ENCODE measurements around the gene GLCE. TPM values are rescaled to one million over a fixed set of nuclear protein-coding genes. Genes with fewer than 3 reads are reported as not detected.

Gene GLCE
- total and polyA plus RNA-seq, 10 of the 15 experiments (the other 5 are each of a cell fraction or from before 2014, with no cell fraction given) = 2.1 to 11.9 (median 2.9) TPM

- no peaks in the 10 kb centered on the region for H3K9me3 ChIP-seq (replicated peaks; ENCODE audit: control insufficient read depth, insufficient read depth, low read length)
- intact Hi-C loops (cut with micrococcal nuclease; ENCODE audit: unreplicated experiment) (no loop called here), in situ Hi-C loops (cut with MboI) (no loop called here)
- DNase-seq (ENCODE audit: low read depth, low spot score) (no peak), FAIRE-seq (no peak), ATAC-seq (no peak)
- H2AFZ ChIP-seq (ENCODE audit: control insufficient read depth, low read depth, low read length) = no peak overlapping the region
- no peak overlapping the region for H3K27ac ChIP-seq (ENCODE audit: control insufficient read depth, insufficient read depth)
- H3K79me2 ChIP-seq (ENCODE audit: control insufficient read depth, insufficient read depth, low read length) = no peaks in the 10 kb centered on the region
- no peak overlapping the region for H3K4me2 ChIP-seq (ENCODE audit: control insufficient read depth, insufficient read depth)
- H3K36me3 ChIP-seq (ENCODE audit: control insufficient read depth in 2 of 2, insufficient read depth in 2 of 2, low read length in 1 of 2) = no peaks in the 10 kb centered on the region
- SMC1A ChIA-PET (ENCODE audit: uncharacterized antibody, unreplicated experiment) = interaction anchor here (0.8 to 1.4 kb wide), 2 partner anchors 10 to 293 kb away, joined by 3 read pairs; no protein-coding TSS in a partner anchor
- POLR2A ChIA-PET = no interaction called here
- H3K9ac ChIP-seq (ENCODE audit: control insufficient read depth, insufficient read depth, low read length) = no peak overlapping the region
- H3K4me1 ChIP-seq (ENCODE audit: control insufficient read depth, insufficient read depth, low read length) = no peaks in the 10 kb centered on the region
- no peaks in the 10 kb centered on the region for H4K20me1 ChIP-seq (ENCODE audit: control insufficient read depth, insufficient read depth)
- no peak overlapping the region for H3K4me3 ChIP-seq
- WGBS (ENCODE audit: insufficient coverage, insufficient replicate concordance, low lambda C conversion rate, missing lambda C conversion rate) = 60% methylated on average over 7 of the region's 7 CpGs
- H3K27me3 ChIP-seq (replicated peaks in 1 of 2; ENCODE audit: control insufficient read depth in 2 of 2, insufficient read depth in 2 of 2, low read length in 1 of 2) = peaks cover 0 to 2% of the 10 kb centered on the region in 2 experiments; a peak in 2 of 4 replicates
- no TSS peak for BruUV-seq (replicated peaks)
- CTCF ChIA-PET = no interaction called here
- RAD21 ChIA-PET (ENCODE audit: unreplicated experiment) = no interaction called here
- TF ChIP-seq BACH1 (IDR thresholded peaks at IDR 0.05; ENCODE audit: borderline replicate concordance) (no peak), ZNF274 (IDR thresholded peaks at IDR 0.05; ENCODE audit: insufficient read depth, insufficient read length) (no peak), EZH2 (IDR thresholded peaks at IDR 0.05; ENCODE audit: borderline replicate concordance, control insufficient read depth, low read depth, low read length) (no peak), BRCA1 (IDR thresholded peaks at IDR 0.05; ENCODE audit: low read depth, low read length) (no peak), POLR2AphosphoS2 (IDR thresholded peaks at IDR 0.05; ENCODE audit: low read depth, low read length) (no peak), SRF (IDR thresholded peaks at IDR 0.05; ENCODE audit: low read depth in 2 of 2, low read length in 2 of 2) (no peak), RFX5 (IDR thresholded peaks at IDR 0.05; ENCODE audit: low read depth, low read length) (no peak), SMC3 (IDR thresholded peaks at IDR 0.05; ENCODE audit: borderline replicate concordance, low read length) (no peak), LARP7 (IDR thresholded peaks at IDR 0.05) (no peak), IRF4 (IDR thresholded peaks at IDR 0.05; ENCODE audit: low read depth, low read length) (no peak), KAT2A (conservative IDR thresholded peaks at IDR 0.05; ENCODE audit: control insufficient read depth, low read depth, low read length) (no peak), PAX5 (IDR thresholded peaks at IDR 0.05; ENCODE audit: borderline replicate concordance, low read depth, low read length) (no peak), TCF3 (IDR thresholded peaks at IDR 0.05; ENCODE audit: borderline replicate concordance, insufficient read depth, low read depth, low read length) (no peak), IRF5 (IDR thresholded peaks at IDR 0.05; ENCODE audit: borderline replicate concordance) (no peak), NFXL1 (IDR thresholded peaks at IDR 0.05; ENCODE audit: borderline replicate concordance) (no peak), SMAD1 (IDR thresholded peaks at IDR 0.05; ENCODE audit: low read depth, partially characterized antibody) (no peak)
- TF ChIP-seq, protein P1, sequence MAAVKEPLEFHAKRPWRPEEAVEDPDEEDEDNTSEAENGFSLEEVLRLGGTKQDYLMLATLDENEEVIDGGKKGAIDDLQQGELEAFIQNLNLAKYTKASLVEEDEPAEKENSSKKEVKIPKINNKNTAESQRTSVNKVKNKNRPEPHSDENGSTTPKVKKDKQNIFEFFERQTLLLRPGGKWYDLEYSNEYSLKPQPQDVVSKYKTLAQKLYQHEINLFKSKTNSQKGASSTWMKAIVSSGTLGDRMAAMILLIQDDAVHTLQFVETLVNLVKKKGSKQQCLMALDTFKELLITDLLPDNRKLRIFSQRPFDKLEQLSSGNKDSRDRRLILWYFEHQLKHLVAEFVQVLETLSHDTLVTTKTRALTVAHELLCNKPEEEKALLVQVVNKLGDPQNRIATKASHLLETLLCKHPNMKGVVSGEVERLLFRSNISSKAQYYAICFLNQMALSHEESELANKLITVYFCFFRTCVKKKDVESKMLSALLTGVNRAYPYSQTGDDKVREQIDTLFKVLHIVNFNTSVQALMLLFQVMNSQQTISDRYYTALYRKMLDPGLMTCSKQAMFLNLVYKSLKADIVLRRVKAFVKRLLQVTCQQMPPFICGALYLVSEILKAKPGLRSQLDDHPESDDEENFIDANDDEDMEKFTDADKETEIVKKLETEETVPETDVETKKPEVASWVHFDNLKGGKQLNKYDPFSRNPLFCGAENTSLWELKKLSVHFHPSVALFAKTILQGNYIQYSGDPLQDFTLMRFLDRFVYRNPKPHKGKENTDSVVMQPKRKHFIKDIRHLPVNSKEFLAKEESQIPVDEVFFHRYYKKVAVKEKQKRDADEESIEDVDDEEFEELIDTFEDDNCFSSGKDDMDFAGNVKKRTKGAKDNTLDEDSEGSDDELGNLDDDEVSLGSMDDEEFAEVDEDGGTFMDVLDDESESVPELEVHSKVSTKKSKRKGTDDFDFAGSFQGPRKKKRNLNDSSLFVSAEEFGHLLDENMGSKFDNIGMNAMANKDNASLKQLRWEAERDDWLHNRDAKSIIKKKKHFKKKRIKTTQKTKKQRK (IDR thresholded peaks at IDR 0.05; ENCODE audit: low read depth, low read length) = no peak
- TF ChIP-seq, protein P2, sequence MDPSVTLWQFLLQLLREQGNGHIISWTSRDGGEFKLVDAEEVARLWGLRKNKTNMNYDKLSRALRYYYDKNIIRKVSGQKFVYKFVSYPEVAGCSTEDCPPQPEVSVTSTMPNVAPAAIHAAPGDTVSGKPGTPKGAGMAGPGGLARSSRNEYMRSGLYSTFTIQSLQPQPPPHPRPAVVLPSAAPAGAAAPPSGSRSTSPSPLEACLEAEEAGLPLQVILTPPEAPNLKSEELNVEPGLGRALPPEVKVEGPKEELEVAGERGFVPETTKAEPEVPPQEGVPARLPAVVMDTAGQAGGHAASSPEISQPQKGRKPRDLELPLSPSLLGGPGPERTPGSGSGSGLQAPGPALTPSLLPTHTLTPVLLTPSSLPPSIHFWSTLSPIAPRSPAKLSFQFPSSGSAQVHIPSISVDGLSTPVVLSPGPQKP (IDR thresholded peaks at IDR 0.05; ENCODE audit: low read depth, low read length) = no peak
Measured at GRCh38 chr15:69115031-69115430, 45.4 kb upstream of the GLCE start.

Measured in GM12878 (cell line).